ENCODE measurements around the gene BIN1.
A peak's percentile ranks its signal among the peaks of the same experiment; 100 is the strongest.

BIN1 gene

DNA sequence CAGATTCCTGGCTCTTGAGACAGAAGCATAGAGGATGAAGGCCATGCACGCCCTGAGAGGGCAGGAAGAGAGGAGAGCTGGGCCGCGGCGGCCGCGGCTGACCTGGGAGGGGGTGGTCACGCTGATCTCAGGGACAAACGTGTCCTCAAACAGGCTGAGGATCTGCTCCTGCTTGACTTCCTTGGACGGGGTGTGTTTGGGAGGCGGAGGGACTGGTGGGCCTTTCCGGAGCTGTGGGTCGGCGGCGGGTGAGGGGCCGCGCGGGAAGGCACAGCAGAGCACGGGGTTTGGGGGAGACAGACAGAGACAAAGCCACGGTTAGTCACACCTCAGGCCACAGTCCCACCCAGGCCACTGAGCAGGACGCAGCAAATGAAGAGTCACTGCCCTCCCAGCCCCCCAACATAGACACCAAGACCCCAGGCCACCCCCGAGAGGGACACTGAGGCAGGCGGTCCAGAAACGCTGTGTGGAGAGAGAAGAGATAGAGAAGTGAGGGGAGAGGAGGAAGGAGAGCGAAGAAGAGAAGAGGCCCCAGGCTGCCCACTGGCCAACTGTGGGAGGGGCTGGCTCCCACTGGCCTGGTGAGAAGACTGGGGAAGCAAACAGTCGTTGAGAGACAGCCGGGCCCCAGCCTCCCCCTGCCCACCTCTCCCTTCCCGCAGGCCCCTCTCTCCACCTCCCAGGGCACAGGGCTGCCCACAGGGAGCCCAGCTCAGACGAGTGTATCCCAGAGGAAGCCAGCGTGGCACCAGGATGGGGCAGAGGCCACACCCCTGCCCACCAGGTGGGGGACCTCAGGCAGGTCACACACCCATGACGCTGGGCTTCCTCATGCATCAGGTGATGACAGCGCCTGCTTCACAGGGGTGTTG lies 49.3 kb downstream of the BIN1 start:
- DNase-seq: no peak

DNA sequence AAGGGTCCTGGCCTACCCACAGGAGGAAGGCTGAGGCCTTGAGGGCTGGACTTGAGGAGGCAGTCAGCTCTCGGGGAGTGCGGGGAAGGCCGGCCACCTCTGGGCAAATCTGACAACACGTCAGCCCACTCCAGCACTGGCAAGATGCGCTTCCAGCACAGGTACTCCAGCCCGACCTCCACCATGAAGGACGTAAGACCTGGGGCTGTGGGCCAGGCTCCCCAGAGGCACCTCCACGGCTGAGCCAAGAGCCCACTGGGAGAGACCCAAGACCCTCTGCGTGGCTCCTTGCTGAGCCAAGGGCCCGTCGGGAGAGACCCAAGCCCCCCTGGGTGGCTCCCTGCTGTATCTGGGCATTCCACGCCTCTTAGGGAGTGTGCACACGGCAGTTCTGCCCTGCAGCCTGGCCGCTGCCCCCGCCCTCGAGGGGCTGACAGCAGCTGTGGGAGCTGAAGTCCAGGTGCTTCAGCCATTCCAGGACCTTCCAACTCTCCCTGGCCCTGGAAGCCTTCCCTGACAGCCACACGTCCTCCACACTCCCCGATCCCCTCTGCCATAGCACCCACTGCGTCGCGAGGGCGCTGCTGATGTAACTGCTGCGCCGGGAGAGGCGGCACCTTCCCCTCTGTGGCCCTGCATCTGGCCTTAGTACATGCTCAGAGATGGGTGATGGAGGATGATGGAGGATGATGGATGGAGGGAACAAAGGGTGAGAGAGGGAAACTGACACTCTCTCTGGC lies 50.2 kb downstream of the BIN1 start:
- DNase-seq: no peak

DNA sequence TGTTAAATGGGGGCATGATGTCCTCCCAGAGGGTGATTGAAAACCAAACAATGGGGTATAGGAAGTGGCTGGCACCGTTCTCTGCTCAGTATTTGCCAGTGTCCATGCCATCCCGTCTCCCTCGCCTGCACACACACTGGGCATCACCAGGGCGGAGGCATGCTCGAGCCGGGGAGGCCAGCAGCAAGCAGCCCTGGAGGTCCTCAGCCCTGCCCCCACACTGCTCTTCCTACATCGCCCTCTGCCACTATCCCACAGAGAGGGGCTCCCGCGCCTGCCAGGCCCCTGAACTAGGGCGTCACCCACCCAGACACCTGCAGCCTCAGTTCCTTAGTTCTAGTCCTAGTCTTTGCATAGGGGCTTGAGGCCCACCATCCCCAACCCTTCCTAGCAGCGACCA lies 50.9 kb downstream of the BIN1 start:
- DNase-seq: no peak

DNA sequence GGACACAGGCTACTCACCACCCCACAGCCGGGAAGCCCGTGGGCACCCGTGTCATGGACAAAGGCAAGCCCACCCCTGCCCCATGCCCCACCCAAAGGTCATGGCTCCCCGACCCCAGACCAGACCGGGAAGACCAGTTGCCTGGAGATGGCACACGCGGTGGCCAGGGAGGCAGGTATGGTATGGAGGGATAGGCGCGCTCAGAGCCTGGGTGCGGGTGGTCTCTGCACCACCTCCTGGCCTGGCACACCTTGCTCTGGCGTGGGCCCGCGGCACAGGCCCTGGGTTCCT lies 51.2 kb downstream of the BIN1 start:
- DNase-seq: no peak

DNA sequence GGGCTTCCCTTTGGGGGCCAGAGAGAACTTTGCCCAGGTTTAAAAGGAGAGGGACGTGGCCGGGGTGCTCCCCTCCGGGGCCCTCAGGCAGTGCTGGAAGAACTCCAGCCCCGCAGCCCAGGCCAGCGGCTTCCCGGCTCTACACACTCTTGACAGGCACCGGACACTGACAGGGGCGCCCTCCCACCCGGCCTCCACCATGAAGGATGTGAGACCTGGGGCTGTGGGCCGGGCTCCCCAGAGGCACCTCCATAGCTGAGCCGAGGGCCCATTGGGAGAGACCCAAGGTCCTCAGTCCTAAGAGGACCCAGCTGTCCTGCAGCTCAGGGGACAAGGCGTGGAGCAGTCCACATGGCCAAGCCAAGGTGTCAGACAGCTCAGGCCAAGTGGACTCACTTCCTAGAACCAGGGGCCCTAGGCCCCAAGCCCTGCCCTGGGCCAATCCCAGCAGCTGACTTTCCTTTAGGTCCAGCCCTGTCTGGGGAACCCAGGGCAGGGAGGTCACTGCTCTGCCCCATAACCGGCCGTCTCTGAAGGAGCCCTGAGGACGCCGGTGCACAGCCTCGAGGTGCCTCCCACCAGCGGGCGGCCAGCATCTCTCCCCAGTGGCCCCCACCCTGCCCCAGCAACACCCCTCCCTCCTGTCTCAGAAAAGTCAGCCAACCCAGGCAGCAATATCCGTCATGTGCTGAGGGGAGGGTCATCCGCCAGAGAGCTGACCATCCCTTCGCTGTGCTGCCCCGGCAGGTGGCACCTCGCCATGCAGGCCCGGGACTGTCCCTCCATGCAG lies 51.8 kb downstream of the BIN1 start:
- no peak for DNase-seq

DNA sequence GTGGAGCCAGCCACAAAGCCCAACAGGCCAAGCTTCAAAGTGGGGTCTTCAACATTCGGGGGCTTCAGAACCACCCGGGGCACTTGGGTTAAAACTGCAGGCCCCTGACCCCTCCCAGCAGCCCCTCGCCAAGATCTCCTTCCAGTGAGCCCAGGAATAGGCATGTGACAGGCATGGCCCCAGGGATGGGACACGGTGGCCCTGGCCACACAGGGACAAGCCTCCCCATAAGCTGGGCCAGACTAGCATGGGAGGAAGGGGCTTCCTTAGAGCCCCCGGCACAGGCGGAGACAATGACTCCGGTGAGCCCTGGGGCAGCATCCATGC lies 52.4 kb downstream of the BIN1 start:
- DNase-seq: no peak

DNA sequence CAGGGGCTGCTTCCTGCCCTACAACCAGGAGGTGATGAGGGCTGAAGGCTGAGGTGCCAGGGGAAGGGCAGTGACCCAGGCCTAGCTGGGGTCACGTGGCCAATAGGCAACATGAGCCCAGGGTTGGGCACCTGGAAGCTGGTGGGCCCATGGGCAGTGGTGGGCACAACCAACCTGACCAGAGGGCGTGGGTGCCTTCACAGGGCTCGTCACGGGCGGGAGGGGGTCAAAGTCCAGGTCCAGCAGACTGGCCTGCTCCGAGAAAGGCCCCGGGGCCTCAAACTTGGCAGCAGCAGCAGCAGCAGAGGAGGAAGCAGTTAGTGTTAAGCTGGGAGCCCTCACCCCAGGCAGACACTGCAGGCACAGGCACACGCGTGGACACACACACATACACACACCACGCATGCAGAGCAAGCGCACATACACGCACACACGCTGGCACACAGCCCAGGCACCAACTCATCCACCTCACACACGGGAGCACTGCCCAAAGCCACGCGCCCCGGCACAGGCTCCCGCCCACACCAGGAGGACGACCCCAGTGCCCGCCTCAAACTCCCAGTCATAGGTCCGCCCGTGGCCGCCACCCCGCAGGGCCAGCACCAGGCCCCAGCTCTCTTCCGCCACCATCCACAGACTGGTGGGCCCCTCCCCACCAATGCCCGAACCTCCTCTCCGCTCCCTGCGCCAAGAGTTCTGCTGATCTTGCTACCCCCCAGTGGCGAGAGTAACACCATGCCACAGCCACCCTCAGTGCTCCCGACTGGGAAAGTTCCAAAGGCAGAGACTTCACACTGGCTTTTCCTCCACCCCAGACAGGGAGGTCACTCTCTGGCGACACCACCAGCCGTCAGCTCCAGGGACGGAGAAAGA lies 53.0 kb downstream of the BIN1 start:
- DNase-seq: no peak

DNA sequence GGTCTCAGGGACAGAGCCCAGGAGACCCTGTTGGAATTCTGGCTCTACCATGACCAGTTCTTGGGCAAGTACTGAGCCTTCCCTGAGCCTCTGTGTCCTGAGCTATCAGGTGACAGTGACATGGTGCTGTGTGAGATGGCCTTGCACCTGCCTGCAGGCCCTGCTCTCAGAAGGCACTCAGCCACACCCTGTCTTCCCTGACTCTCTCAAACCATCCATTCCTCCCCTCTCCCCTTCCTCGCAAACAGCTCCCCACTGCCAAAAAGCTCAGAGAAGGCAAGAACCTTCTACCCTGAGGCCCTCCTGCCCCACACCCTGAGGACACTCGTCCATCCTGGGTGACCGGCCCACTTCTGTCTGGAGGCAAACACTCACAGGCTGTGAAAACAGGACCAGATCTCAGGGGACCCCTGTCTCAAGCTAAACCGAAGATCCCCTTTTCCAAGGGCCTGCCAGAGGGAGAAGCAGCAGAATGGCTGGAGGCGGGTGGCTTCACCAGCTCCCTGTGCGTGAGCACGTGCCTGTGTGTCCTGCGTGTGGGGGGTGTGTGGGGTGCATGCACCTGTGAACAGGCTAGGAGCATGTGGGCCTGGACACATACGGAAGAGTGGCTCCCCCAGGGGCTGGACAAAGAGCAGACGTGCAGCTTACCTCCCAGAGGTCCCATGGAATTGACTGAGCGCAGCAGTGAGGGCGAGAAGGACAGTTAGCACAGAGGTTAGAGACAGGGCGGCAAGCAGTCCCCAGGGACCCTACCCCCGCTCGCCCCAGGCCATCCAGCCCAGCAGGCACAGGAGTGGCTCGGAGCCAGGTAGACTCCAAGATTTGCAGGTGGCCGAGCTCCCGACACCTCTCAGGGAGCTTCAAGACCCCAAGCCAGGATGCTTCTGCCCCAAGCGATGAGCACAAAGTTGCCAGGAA lies 53.9 kb downstream of the BIN1 start:
- DNase-seq: no peak

DNA sequence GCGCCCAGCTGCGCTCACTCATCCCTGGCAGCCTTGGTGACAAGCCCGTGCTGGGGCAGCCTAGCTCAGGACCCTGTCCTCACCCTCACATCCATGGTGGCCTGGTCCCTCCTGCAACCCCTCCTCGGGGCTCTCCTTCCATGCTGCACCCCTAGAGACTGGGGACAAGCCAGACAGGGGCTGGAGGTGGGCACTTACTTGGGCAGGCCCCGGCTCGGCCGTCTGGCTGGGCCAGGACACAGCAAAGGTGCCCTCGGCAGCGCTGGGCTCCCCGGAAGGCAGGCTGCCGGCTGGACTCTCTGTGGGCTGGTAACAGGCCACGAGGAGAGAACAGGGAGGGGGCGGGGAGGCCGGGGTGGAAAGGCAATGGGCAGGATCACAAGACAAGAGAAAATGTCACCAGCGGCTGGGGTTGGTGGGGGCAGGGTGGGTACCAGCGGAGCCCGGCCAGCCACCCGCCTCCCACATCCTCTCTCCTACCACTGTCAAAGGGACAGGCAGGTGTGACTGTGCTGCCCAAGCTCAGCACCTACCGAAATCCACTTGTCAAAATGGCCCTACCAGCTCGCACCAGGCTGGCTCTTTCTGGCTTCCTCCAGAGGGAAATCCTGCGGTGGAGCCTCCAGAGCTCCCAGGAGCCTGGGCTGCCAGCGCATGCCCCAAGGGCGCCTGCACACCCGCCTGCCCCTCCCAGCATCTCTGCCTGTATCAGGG lies 54.7 kb downstream of the BIN1 start:
- DNase-seq: no peak

DNA sequence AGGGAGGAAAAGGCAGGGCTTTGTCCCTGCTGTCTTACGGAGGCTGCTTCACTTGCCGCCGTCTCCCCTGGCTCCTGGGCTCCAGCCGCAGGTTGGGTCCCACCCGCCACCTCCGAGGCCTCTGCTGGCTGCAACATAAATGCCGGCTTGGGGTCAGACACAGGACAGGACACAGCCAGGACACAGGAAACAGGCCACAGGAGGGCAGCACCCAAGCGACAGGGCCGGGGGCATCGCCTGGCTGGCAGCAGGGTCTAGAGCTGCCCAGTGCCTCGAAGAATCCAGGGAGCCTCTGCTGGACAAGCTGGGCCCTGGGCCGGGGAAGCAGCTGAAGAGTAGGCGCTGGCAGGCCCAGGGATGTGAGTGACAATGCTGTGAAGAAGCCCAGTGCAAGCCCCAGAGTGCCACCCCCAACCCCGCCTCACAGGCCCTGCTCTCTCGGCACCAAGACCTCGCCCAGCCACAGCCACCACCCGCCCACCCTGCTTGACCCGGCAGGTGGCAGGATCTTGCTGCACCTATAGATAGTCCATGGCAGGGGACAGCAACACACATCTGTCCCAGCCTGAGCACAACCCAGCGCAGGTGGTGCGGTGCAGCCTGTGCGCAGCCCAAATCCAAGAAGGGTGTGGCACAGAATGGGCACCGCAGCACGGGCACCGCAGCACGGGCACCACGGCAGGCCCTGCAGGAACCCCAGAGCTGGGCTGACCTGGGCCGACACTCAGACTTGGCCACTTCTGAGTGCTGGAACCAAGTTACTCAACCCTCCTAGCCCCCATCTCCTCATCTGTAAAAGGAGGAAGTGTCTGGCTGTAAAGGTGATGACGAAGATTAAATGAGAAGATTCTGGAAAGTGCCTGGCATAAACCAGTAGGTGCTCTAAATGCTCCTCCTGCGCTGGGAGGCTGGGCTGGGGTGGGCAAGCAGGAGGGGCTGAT lies 55.6 kb downstream of the BIN1 start:
- DNase-seq: peak in 1 of 4 experiments; percentile 25

DNA sequence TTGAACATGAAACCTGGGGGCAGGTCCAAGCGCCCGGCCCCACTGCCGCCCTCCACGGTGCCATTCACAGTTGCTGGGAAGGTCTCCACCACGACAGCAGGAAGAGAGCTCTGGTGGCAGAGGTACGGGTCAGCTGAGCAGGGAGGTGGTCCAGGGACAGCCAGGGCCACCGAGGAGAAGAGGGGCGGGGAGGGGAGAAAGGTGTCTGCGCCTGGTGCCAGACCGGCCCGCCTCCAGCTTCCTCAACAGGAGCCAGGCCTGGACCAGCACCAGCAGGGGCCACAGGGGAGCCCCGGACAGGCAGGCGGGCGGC lies 56.2 kb downstream of the BIN1 start:
- no peak for DNase-seq

DNA sequence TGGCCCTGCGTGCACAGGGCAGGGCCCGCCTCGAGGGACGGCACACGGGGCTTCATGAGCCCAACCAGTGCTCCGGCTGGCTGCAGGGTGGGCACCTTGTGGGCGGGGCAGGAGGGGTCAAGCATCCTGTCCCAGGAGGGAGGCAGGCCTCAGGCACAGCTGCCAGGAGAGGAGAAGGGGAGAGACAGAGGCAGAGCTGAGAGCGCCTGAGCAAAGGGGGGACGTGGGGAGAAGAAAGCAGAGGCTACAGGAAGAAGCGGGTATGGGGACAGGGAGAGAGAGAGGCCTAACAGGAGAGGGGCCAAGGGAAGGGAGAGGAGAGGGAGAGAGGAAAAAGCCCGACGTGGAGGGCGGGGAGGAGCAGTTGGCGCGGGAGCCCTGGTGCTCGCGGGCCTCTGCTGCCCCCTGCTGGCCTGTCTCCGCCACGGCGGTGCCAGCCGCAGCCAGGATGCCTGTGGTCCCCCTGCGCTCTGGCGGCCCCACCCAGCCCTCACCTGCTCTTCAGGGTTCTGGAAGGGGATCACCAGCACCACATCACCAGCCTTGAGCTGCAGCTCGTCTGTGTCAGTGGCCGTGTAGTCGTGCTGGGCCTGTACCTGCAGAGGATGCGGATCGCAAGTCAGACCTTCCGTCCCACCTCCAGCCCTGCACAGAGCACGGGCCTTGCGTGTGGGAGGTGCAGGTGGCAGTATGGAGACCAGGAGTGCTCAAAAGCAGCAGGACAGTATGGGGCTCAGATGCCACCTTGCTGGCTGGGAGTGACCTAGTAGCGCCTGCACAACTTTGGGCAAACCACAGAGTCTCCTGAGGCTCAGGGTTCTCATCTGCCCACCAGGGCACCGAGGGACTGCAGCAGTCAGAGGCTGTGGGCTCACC lies 56.8 kb downstream of the BIN1 start:
- DNase-seq: peak; percentile 52 to 80 (median 70)

DNA sequence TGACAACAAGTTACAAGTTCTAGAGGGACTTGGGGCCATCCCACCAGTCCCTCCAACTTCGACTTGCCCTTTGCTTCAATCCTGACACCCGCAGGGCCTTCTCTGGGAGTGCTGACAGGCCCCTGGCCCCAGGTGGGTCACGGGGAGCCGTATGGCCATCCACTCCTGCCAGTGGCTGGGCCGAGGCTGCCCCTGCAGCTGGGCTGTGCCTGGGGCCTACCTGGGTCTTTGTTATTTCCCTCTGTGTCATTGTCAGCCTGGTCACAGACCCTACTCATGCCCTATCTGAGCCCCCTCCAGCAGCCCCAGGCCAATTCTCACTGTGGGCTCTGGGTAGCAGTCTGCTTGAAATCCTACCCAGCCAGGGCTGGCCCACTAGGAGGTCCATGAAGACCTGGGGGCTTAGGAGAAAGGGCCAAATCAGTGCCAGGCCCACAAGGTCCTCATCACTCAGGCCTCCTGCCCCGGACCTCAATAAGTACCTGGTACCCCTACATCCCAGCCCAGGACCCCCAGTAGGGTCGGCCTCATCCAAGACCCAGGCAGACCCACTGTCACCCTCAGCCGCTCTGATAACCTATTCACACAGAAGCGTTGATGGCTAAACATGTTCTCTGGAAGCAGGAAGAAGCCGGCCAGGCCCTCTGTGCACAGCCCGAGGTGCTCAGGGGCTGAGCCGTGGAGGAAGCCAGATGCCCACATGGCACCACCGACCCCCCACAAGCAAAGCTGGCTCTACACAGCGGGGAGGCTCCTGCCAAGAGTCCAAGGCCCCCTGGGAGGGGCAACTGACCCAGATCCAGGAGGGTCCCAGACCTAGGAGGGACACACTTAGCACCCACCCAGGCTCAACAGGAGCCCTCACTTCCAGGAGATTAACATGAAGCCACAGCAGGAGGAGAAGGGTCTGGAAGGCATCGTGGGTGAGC lies 57.7 kb downstream of the BIN1 start:
- no peak for DNase-seq

DNA sequence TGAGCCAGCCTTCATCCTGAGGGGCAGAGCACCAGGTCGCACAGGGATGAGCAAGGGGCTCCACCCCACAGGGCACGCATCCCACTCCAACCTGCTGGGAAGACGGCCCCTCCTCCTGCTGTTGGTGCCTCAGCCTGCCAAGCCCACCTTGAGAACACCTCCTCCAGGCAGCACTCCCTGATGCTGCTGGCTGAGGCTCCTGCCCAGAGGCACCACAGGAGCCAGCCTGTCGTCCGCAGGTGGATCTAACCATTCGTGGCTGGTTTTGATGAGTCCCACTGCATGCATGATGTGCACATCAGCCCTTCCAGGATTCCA lies 58.4 kb downstream of the BIN1 start:
- DNase-seq: no peak

DNA sequence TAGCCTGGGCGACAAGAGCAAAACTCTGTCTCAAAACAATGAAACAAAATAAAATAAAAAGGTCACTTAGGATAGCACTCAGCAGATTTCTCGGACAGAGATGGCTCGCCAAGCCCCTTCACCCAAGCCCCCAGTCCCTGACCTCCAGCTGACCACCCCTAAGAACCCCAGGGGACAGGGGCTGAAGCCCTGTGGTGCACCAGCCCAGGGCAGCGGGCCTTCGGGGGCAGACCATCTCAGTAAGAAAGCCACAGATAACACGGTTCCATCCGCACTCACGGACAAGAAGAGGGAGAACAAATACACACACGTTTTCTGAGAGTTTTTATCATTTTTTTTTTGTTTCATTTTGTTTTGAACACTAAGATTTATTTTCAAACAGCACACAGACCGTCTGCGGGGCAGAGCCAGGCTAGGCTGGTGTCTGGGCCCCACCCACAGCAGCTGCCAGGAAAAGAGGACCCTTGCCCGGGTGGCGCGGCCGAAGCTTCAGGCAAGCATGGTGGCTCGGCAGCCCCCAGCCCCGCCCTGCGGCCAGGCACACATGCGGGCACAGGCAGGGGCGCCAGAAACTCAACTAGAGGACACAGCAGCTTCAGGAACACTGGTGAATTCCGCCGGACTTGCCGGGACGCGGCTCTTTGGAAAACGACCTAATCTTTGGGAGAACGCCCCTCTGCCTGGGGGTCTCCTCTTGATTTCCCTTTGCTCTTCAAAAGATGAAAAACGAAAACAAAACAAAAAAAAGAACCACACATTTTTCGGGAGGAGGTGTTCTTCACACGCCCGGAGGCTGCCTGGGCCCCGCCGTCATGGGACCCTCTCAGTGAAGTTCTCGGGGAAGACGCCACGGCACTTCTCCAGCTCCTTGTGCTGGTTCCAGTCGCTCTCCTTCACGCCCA lies 59.0 kb downstream of the BIN1 start:
- DNase-seq: no peak

DNA sequence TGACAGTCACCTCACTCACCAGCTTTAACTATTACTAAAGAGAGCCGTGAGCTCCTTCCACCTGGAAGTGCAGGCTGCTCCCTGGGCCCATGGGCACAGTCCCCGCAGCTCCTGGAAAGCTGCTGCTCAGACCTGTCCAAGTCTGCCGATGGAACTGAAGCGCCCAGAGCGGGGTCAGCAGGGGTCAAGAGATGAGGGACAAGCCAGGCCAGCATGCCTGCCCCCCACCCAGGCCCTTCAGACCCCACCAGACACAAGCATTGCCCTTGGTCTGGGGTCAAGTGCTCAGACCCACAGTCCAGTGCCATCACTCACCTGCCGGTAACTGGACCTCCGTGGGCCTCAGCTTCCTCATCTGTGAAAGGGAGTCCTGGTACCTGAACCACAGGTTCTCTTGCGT lies 59.9 kb downstream of the BIN1 start:
- DNase-seq: no peak

DNA sequence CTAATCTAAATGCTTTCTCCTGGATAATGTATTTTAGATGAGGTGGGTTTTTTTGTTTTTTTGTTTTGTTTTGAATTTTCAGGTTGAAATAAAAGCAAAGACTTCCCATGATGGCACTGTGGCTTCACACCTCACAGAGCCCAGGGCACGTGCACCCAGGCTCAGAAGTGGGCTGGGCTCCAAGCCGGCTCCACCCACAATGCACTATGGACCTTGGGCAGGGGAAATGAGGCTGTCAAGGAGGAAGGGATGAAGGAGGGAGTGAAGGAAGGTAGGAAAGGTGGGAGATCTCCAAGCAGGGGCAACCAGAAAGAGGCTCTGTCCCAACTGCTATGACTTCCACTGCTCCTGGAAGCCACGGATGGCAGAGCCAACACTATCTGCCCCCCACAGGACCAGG lies 60.4 kb downstream of the BIN1 start:
- DNase-seq: no peak
